HepG2 (cell line): ENCODE data around the gene FUT1. TPM values are rescaled to one million over a fixed set of nuclear protein-coding genes. Genes with fewer than 3 reads are reported as not detected.
A peak's percentile ranks its signal among the peaks of the same experiment; 100 is the strongest.

ENCODE experiments used
- ATF3 ChIP-seq: sonication (generic); formaldehyde crosslinking; IDR thresholded peaks from 2 replicates; pipeline ENCODE4 v1.4.0; 2020; ENCODE audit warnings: missing genetic modification reagents
- CREB3 ChIP-seq: sonication (generic); formaldehyde crosslinking; IDR thresholded peaks from 2 replicates; pipeline ENCODE4 v1.5.0; 2020; ENCODE audit warnings: missing genetic modification reagents
- ESRRA ChIP-seq: sonication (generic); formaldehyde crosslinking; IDR thresholded peaks from 2 replicates; pipeline ENCODE4 v1.5.1; 2020; ENCODE audit warnings: mild to moderate bottlenecking, low read depth, missing genetic modification reagents
- FOXC1 ChIP-seq: sonication (generic); formaldehyde crosslinking; IDR thresholded peaks from 2 replicates; pipeline ENCODE4 v1.8.0; 2022; ENCODE audit warnings: mild to moderate bottlenecking, missing genetic modification reagents, borderline replicate concordance
- KDM5B ChIP-seq: sonication (generic); formaldehyde crosslinking; IDR thresholded peaks from 2 replicates; pipeline ENCODE4 v1.4.0; 2020; ENCODE audit warnings: missing genetic modification reagents, mild to moderate bottlenecking, borderline replicate concordance
- MZF1 ChIP-seq: sonication (generic); formaldehyde crosslinking; IDR thresholded peaks from 2 replicates; pipeline ENCODE4 v1.8.1; 2023; ENCODE audit warnings: mild to moderate bottlenecking, missing genetic modification reagents, borderline replicate concordance
- PITX1 ChIP-seq: sonication (generic); formaldehyde crosslinking; IDR thresholded peaks from 2 replicates; pipeline ENCODE4 v1.5.1; 2020; ENCODE audit warnings: mild to moderate bottlenecking, missing genetic modification reagents
- PPARG ChIP-seq: conservative IDR thresholded peaks from 2 replicates; pipeline ENCODE4 v1.6.1; 2016; ENCODE audit warnings: missing biosample characterization, missing genetic modification reagents
- RNF219 ChIP-seq: sonication (generic); formaldehyde crosslinking; IDR thresholded peaks from 2 replicates; pipeline ENCODE4 v1.5.0; 2020; ENCODE audit warnings: mild to moderate bottlenecking, missing genetic modification reagents
- TERF1 ChIP-seq: sonication (generic); formaldehyde crosslinking; IDR thresholded peaks from 2 replicates; pipeline ENCODE4 v1.8.0; 2022; ENCODE audit warnings: mild to moderate bottlenecking, missing genetic modification reagents, moderate library complexity
- TFAP4 ChIP-seq: sonication (generic); IDR thresholded peaks from 2 replicates; pipeline ENCODE4 v1.6.1; 2016; ENCODE audit warnings: low read depth, borderline replicate concordance
- ZGPAT ChIP-seq: IDR thresholded peaks from 2 replicates; pipeline ENCODE4 v1.6.1; 2016; ENCODE audit warnings: mild to moderate bottlenecking
- ZNF557 ChIP-seq: sonication (generic); formaldehyde crosslinking; IDR thresholded peaks from 2 replicates; pipeline ENCODE4 v1.4.0; 2020; ENCODE audit warnings: missing genetic modification reagents
- ZNF574 ChIP-seq: sonication (generic); formaldehyde crosslinking; IDR thresholded peaks from 2 replicates; pipeline ENCODE4 v1.4.0; 2020; ENCODE audit warnings: missing genetic modification reagents
- ZNF770 ChIP-seq: sonication (generic); formaldehyde crosslinking; IDR thresholded peaks from 2 replicates; pipeline ENCODE4 v1.5.0; 2020; ENCODE audit warnings: mild to moderate bottlenecking, missing genetic modification reagents
- ZSCAN22 ChIP-seq: sonication (generic); formaldehyde crosslinking; IDR thresholded peaks from 2 replicates; pipeline ENCODE4 v1.4.0; 2020; ENCODE audit warnings: mild to moderate bottlenecking, missing genetic modification reagents
- polyA plus RNA-seq, 8 experiments: library from polyadenylated mRNA; depleted of rRNA in 3 of 8; stranded (reverse) in 7 of 8; unstranded in 1 of 8; fragments of >200 nt; fragmentation: Illumina TruSeq in 4 of 8; extraction: Trizol in 4 of 8; gene quantifications; 2 replicates each; pipeline versions ENCODE4 v1.2.1 to v1.2.3, GENCODE V29; 2011 to 2016; ENCODE audit warnings: low read depth in 4 of 8, missing spikeins in 1 of 8, mixed read lengths in 1 of 8; ENCODE audit not compliant: insufficient read depth in 1 of 8
- total RNA-seq, 5 experiments: library from RNA; depleted of rRNA; stranded (reverse); fragments of >200 nt; fragmentation: Illumina TruSeq; extraction: Trizol; gene quantifications; 2 replicates each; pipeline ENCODE4 v1.2.3, GENCODE V29; 2016; ENCODE audit warnings: low read depth in 1 of 5

The FUT1 gene
- total and polyA plus RNA-seq, 2 of the 13 experiments (the other 11 are each of a cell fraction or from before 2014, with no cell fraction given), result 0.07 to 1.1 TPM

GRCh38 chr19:48745208-48745995, 7.0 kb downstream of the FUT1 start (continued):
- TF ChIP-seq ZSCAN22 (CRISPR knock-in tag), result no peak
- no peak for TF ChIP-seq RNF219 (CRISPR knock-in tag)
- peak; percentile 55; the same call in 1 of the 2 replicates for TF ChIP-seq ZNF574 (CRISPR knock-in tag)
- TF ChIP-seq ATF3, result no peak
- no peak for TF ChIP-seq KDM5B (CRISPR knock-in tag)
- no peak for TF ChIP-seq MZF1 (CRISPR knock-in tag)
- no peak for TF ChIP-seq ZNF770 (CRISPR knock-in tag)
- no peak for TF ChIP-seq ESRRA (CRISPR knock-in tag)
- no peak for TF ChIP-seq TFAP4
- peak; percentile 46; the same call in 1 of the 2 replicates for TF ChIP-seq FOXC1 (CRISPR knock-in tag)
- TF ChIP-seq PITX1 (CRISPR knock-in tag), result no peak
- TF ChIP-seq PPARG (CRISPR knock-in tag), result no peak
- no peak for TF ChIP-seq TERF1
- TF ChIP-seq ZNF557 (CRISPR knock-in tag), result no peak
- TF ChIP-seq CREB3, result no peak
- TF ChIP-seq ZGPAT (CRISPR knock-in tag), result no peak
